T47D (cell line): ENCODE measurements around the gene UROD.
"Not testable (repeated sequence)": the region's sequence is repeated elsewhere in the genome, so short reads cannot be mapped to it uniquely, and the experiment has no call there.

ENCODE experiments used
- DNase-seq, 2 experiments: peaks; one replicate each; pipeline versions ENCODE4 v3.0.0 to v3.0.0-alpha.2; 2011 to 2012; ENCODE audit warnings: low read depth in 1 of 2, low spot score in 1 of 2
- JUND ChIP-seq: IDR thresholded peaks from 2 replicates; pipeline ENCODE4 v1.6.1; 2012; ENCODE audit warnings: low read depth
- in situ Hi-C: cut with HindIII; loops from 2 replicates; pipeline ENCODE4 v1.10.0; 2016; ENCODE audit warnings: low sequenced_read_pairs, low pct_unique_long_range_greater_than_20kb

Gene UROD

DNA sequence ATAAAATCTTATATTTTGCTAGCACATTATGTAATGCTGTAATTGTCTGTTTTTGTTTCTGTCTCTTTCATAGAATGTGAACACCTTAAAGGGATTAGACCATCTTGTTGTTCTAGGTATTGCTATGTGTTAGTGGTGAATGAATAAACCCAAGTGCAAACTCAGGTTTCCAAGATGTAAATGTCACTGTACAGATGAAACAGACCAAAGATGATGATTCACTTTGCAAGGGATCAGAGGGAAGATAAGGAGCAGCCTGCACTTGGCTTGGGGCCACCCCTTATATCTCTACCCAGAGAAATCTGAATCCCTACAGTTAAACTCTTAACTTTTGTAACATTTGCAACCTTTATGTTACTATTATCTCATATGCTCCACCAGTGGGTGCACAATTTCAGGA, 25.4 kb downstream of the UROD start:
- no peak for TF ChIP-seq JUND
- in situ Hi-C loops, result no loop called here
- DNase-seq, result no peak

- no peak for DNase-seq
- in situ Hi-C loops, result no loop called here
- no peak for TF ChIP-seq JUND
Measured at GRCh38 chr1:45038240-45038639, 26.2 kb downstream of the UROD start.

- in situ Hi-C loops, result no loop called here
- TF ChIP-seq JUND, result no peak
Measured at GRCh38 chr1:45038661-45039364, 26.8 kb downstream of the UROD start.

DNA sequence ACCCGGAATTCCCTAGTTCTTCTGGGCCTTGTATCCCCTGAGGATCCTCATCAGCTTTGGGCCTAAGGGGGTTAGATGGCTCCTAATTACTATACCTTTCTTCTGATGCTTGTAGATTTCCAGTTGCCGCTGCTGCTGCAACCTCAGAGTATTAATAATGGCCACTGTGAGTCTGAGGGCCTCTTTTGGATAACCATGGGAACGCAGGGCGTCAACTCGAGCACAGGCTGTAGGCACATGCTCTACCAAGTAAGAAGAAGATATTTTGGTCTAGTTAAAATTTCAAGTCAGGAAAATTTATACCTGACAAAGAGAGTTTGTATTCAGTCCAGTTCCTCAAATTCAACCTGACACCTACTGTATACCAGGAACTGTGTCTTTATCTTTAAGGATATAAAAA, 28.2 kb downstream of the UROD start:
- no peak for DNase-seq

More at GRCh38 chr1:45038661-45039364, 26.8 kb downstream of the UROD start:
- DNase-seq, result no peak

DNA sequence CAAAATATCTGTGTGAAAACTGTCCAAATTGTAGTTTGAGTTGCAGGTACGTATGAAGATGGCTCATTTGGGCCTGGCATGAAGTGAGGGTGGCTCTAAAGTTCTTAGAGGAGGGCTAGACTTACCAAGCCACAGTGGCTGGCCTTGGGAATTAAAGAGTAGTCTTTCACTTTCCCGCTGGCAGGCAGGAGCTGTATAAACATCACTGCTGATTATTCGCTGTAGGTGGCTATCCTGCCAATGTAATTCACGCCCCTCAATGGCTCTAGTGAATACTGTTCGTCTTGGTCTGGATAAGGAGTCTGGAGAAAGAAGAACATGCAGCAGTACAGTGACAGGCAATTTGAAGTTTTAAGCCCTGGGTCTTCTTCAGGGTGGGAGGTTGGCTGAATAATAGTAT, 31.0 kb downstream of the UROD start:
- in situ Hi-C loops, result no loop called here
- no peak for DNase-seq

More for the DNA sequence above, 28.2 kb downstream of the UROD start:
- no peak for TF ChIP-seq JUND
- in situ Hi-C loops, result no loop called here

DNA sequence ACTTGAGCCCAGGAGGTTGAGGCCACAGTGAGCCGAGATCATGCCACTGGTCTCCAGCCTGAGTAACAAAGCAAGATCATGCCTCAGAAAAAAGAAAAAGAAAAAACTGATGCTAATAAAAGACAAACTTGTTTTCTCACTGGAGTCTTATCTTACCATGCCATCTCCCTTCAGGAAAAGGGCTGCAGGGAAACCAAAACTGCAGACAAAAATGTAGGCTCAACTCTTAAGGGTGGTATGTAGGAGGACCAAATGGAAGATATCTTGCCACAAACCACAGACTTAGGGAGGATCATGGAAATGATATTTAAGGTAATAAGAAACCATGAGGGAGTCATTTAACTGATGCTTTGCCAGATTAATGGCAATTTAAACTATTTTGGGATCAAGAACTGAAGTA, 32.9 kb downstream of the UROD start:
- in situ Hi-C loops, result no loop called here
- no peak for DNase-seq
- TF ChIP-seq JUND, result no peak

More for the DNA sequence above, 31.0 kb downstream of the UROD start:
- no peak for TF ChIP-seq JUND

DNA sequence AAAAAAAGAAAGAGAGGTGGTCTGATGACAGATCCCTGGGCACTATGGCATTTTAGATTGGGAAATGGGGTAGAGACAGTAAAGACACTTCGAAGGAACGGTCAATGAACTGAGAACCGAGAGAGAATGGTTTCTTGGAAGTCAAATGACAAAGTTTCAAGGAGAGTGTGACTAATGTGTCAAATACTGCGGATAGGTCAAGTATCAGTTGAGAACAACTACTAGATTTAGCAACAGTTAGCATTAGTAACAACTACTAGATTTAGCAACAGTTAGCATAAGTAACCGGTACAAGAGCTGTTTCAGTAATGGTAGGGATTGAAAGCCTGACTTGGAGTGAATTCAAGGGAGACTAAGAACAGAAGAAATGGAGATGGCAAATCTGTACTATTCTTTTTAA, 35.0 kb downstream of the UROD start:
- DNase-seq, result no peak
- no peak for TF ChIP-seq JUND
- in situ Hi-C loops, result no loop called here

DNA sequence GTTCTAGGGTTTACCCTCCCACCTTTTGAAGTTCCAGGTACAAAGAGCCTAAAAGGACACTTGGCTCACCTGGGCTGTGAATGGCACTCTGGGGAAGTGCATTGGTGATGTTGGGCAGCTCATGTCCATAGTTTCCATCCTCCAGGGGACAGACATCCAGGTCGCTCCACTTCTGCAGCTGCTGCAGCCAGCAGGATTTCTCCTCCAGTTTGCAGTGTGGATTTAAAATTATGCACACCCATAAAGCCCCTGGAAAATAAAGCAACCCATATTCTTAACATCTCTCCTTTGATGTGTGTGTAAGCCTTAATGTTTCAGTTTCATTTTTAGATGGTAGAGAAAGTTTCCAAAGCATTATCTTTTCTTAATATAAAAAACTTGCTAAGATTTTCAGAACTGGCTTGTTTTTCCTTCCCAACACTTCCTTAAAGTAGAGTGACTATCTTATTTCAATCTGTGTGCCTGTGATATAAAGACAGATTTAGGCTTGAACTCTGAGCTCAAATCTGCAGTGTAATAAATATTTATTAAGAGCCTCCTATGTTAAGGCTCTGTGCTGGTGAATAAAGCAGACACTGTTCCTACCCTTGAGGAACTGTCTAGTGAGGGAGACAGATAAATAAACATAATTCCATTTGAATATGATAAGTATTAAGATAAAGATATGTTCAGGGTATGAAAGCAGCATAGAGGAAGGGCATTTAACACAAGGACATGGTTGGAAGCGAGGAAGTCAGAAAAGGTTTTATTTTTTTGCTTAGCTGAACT, 39.1 kb downstream of the UROD start:
- in situ Hi-C loops, result no loop called here
- TF ChIP-seq JUND, result no peak

DNA sequence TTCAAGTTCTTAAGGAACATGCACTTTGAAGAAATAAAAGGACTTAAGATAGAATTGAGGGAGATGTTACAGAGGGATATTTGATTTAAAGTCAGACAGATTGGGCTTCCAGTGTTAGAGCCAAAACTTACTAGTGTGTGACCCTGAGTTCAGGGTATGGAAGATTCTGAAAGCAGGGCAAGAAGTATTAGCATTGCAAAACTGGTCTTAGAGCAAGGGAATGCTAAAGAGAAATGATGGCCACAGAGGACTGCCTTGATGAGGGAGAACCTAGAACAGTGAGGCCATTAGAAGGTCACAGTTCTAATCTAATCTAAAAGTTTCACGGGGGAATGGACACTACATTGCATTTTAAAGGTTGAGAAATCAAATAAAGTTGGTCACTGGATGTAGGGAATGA, 45.5 kb downstream of the UROD start:
- TF ChIP-seq JUND, result no peak
- no peak for DNase-seq
- in situ Hi-C loops, result no loop called here

More for the DNA sequence above, 39.1 kb downstream of the UROD start:
- DNase-seq, result no peak

DNA sequence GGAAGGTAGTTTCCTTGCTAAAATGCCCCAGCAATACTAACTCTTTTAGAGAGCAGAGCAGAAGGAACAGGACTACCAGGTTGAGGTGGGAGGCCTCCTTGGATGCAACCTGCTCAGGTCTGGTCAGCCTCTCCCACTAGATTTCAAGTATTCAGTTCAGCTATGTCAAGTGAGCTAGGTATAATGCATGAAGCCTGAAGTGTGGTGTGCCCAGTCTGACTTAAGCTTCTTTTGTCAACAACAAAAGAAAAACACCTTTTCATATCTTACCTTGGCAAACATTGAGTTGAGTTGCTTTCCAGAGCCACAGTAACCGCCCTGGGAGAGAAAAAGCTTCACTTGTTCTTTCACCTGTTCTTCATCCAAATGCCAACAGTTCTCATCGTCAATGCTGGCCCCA, 47.8 kb downstream of the UROD start:
- no peak for TF ChIP-seq JUND
- in situ Hi-C loops, result no loop called here
- peak in 1 of 2 experiments; percentile 14 for DNase-seq

DNA sequence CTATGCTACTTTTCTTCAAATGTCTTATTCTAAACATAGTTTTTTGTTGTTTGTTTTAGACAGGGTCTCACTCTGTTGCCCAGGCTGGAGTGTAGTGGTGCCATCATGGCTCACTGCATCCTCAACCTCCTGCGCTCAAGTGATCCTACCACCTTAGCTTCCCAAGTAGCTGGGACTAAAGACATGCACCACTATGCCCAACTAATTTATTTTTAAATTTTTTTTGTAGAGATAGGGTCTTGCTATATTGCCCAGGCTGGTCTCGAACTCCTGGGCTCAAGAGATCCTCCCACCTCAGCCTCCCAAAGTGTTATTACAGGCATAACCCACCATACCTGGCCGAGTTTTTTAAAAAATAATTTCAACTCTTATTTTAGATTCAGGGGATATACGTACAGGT, 50.4 kb downstream of the UROD start:
- in situ Hi-C loops, DNase-seq: not testable (repeated sequence)

DNA sequence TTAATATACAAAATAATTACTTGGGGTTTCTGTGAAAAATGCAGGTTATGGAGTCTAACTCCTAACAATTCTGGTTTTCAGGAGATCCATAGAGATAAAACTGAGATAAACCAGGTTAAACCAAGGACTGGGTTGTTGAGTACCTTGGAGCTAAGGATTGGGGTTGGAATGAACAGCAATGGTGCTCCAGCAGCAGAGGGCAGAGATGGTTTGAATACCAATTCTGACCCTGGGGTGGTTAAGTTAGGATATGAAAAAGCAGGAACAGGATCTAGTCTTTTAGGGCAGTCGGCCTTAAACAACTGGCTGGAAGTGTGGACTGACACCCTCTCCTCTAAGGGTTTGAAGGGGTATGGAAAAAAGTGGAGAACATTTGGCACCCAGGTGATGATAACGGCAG, 53.0 kb downstream of the UROD start:
- no peak for TF ChIP-seq JUND
- in situ Hi-C loops, result no loop called here
- DNase-seq, result no peak
